NCI-H187 (cell line): ENCODE measurements around the gene EPHB6.

Experiments used
- DNase-seq, 2 experiments: peaks; one replicate each; lab custom pipeline; 2025; lab: John Stamatoyannopoulos, UW

EPHB6 gene

GRCh38 chr7:142835487-142835886 is 19.4 kb upstream of the EPHB6 start:
- no peak for DNase-seq

GRCh38 chr7:142836426-142836825 is 18.4 kb upstream of the EPHB6 start:
- no peak for DNase-seq

GRCh38 chr7:142838461-142839213 is 16.2 kb upstream of the EPHB6 start:
- no peak for DNase-seq

- DNase-seq = no peak
Observed at GRCh38 chr7:142842251-142842766, 12.6 kb upstream of the EPHB6 start.

GRCh38 chr7:142847353-142847752 is 7.5 kb upstream of the EPHB6 start:
- DNase-seq = no peak

- no peak for DNase-seq
Observed at GRCh38 chr7:142851269-142851668, 3.6 kb upstream of the EPHB6 start.

- DNase-seq = no peak
Observed at GRCh38 chr7:142851919-142852318, 3.0 kb upstream of the EPHB6 start.

- peak in 1 of 2 experiments; percentile 27 for DNase-seq
Observed at GRCh38 chr7:142853739-142854371, 1.0 kb upstream of the EPHB6 start.

GRCh38 chr7:142855114-142855743 is 353 bp downstream of the EPHB6 start:
- DNase-seq = no peak

GRCh38 chr7:142855756-142856564 is 1.1 kb downstream of the EPHB6 start:
- DNase-seq = no peak

- no peak for DNase-seq
Observed at GRCh38 chr7:142856565-142857245, 1.8 kb downstream of the EPHB6 start.

- DNase-seq = no peak
Observed at GRCh38 chr7:142857625-142858024, 2.7 kb downstream of the EPHB6 start.

GRCh38 chr7:142859411-142859810 is 4.5 kb downstream of the EPHB6 start:
- DNase-seq = no peak

GRCh38 chr7:142859829-142860228 is 5.0 kb downstream of the EPHB6 start:
- no peak for DNase-seq

- DNase-seq = no peak
Observed at GRCh38 chr7:142860968-142861367, 6.1 kb downstream of the EPHB6 start.

GRCh38 chr7:142862351-142862750 is 7.5 kb downstream of the EPHB6 start:
- DNase-seq = no peak

GRCh38 chr7:142862786-142863400 is 8.0 kb downstream of the EPHB6 start:
- DNase-seq = no peak

GRCh38 chr7:142863891-142864685 is 9.2 kb downstream of the EPHB6 start:
- DNase-seq = no peak

- DNase-seq = no peak
Observed at GRCh38 chr7:142864980-142865747, 10.3 kb downstream of the EPHB6 start.
